Measurements from ENCODE around the gene MEI1. TPM values are rescaled to one million over a fixed set of nuclear protein-coding genes. Genes with fewer than 3 reads are reported as not detected.
A peak's percentile ranks its signal among the peaks of the same experiment; 100 is the strongest.

MEI1 gene
- total RNA-seq, 1 experiment from 2014 or later: 0.24 TPM

DNA sequence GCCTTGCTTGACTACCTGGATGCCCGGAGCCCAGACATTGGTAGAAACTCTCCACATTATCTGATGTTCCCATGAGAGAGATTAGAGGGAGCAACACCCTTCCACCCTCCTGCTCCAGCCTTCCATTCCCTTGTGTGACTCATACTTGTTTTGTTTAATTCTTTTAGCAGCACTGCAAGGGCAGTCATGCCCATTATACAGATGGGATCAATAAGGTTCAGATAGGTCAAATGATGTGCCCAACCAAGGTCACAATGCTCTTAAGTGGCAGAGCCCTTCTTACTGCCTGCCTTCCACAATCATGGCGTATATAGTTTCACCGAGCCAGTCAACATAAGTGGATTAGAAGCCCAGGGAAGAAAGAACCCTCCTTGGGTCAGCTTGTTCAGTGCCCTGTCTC lies 94.6 kb downstream of the MEI1 start:
- CTCF ChIA-PET: no interaction called here
- TF ChIP-seq EZH2 (IDR thresholded peaks at IDR 0.05; ENCODE audit: borderline replicate concordance, low read depth, low read length, poor library complexity, severe bottlenecking): no peak
- TF ChIP-seq, protein P1, sequence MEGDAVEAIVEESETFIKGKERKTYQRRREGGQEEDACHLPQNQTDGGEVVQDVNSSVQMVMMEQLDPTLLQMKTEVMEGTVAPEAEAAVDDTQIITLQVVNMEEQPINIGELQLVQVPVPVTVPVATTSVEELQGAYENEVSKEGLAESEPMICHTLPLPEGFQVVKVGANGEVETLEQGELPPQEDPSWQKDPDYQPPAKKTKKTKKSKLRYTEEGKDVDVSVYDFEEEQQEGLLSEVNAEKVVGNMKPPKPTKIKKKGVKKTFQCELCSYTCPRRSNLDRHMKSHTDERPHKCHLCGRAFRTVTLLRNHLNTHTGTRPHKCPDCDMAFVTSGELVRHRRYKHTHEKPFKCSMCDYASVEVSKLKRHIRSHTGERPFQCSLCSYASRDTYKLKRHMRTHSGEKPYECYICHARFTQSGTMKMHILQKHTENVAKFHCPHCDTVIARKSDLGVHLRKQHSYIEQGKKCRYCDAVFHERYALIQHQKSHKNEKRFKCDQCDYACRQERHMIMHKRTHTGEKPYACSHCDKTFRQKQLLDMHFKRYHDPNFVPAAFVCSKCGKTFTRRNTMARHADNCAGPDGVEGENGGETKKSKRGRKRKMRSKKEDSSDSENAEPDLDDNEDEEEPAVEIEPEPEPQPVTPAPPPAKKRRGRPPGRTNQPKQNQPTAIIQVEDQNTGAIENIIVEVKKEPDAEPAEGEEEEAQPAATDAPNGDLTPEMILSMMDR (conservative IDR thresholded peaks at IDR 0.05; ENCODE audit: low read depth, low read length): no peak
- H3K9me3 ChIP-seq (ENCODE audit: low read depth, low read length, poor library complexity, severe bottlenecking): no peaks in the 10 kb centered on the region
- H3K4me3 ChIP-seq (ENCODE audit: low read depth, low read length, poor library complexity, severe bottlenecking): no peak overlapping the region
- H3K36me3 ChIP-seq (ENCODE audit: insufficient read depth, low read length, poor library complexity, severe bottlenecking): no peaks in the 10 kb centered on the region
- H3K4me1 ChIP-seq (ENCODE audit: insufficient read depth, low read length, poor library complexity, severe bottlenecking): no peaks in the 10 kb centered on the region
- intact Hi-C loops (cut with micrococcal nuclease; ENCODE audit: unreplicated experiment): no loop called here
- no peaks in the 10 kb centered on the region for H3K27me3 ChIP-seq (replicated peaks; ENCODE audit: insufficient read depth, low read depth, low read length, poor library complexity)
- DNase-seq (ENCODE audit: low spot score): no peak
- POLR2A ChIA-PET (ENCODE audit: low non-redundant PET): no interaction called here
- no TSS peak for BruUV-seq (replicated peaks)
- H3K27ac ChIP-seq (ENCODE audit: low read depth, low read length, poor library complexity, severe bottlenecking): no peak overlapping the region

DNA sequence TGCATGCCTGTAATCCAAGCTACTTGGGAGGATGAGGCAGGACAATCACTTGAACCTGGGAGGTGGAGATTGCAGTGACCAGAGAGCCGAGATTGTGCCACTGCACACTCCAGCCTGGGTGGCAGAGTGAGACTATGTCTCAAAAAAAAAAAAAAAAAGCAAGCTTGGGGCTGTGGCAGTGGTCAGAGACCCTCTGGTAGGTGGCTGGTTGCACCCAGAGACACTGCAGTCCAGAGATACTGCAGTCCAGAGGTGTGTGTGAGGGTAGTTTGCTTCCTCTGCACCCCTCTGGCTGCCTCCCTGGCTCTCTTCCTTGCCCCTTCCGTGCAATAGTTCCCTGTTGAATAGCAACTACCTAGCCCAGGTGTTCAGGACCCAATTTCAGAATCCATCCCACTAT lies 99.4 kb downstream of the MEI1 start:
- Histone ChIP-seq H3K4me3 (ENCODE audit: low read depth, low read length, poor library complexity, severe bottlenecking) (no peak overlapping the region), H3K9me3 (ENCODE audit: low read depth, low read length, poor library complexity, severe bottlenecking) (no peaks in the 10 kb centered on the region), H3K4me1 (ENCODE audit: insufficient read depth, low read length, poor library complexity, severe bottlenecking) (peaks cover 17% of the 10 kb centered on the region), H3K27ac (ENCODE audit: low read depth, low read length, poor library complexity, severe bottlenecking) (no peak overlapping the region), H3K27me3 (replicated peaks; ENCODE audit: insufficient read depth, low read depth, low read length, poor library complexity) (no peaks in the 10 kb centered on the region), H3K36me3 (ENCODE audit: insufficient read depth, low read length, poor library complexity, severe bottlenecking) (no peaks in the 10 kb centered on the region)
- BruUV-seq (replicated peaks): no TSS peak
- TF ChIP-seq EZH2 (IDR thresholded peaks at IDR 0.05; ENCODE audit: borderline replicate concordance, low read depth, low read length, poor library complexity, severe bottlenecking): no peak
- TF ChIP-seq, protein P1 (conservative IDR thresholded peaks at IDR 0.05; ENCODE audit: low read depth, low read length): no peak
- no peak for DNase-seq (ENCODE audit: low spot score)
- ChIA-PET CTCF (no interaction called here), POLR2A (ENCODE audit: low non-redundant PET) (interaction anchor here (0.6 kb wide), 1 partner anchor 686 kb away, joined by 11 read pairs; no protein-coding TSS in a partner anchor)
- intact Hi-C loops (cut with micrococcal nuclease; ENCODE audit: unreplicated experiment): no loop called here

DNA sequence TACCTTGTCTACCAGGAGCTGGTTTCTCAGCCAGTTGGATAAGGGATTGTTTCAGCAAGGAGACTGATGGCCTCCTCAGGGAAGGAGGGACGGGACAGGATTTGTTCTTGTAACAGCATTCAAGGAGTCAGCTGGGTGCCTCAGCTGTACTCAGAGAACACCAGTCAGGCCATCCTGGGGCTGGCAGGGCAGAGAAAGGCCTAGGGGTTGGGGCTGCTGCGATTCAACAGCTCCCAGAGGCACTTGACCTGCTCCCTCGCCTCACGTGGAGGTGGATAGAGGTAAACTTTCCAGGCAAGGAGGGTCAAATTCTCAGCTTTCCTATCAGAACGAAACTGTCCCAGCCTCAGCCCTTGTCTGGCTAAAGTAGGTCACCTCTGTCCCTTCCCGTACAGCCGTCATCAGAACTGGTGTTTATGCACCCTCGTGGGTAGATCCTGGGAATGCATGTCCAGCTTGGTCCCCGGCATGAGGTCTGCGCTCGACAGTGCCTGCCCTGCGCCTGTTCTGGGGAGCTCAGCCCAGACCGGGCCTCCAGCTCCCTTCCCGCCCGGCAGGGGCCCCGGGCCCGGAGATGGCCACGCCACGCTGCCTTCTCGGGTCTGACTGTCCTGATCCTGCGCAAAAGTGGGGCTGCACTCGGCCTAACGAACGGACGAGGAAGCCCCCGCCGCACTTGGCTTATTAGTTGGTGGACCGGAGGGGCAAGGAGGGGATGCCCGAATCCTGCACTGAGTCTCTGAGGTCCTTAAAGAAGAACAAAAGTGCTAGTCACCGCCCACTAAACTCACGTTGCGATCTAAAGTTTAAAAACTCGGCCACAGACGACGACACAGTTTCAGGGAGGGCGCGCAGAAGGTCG lies 100.4 kb downstream of the MEI1 start:
- peak overlapping the region; percentile 95 for H3K27ac ChIP-seq (ENCODE audit: low read depth, low read length, poor library complexity, severe bottlenecking)
- BruUV-seq (replicated peaks): TSS peak; percentile 85
- H3K27me3 ChIP-seq (replicated peaks; ENCODE audit: insufficient read depth, low read depth, low read length, poor library complexity): no peaks in the 10 kb centered on the region
- H3K4me3 ChIP-seq (ENCODE audit: low read depth, low read length, poor library complexity, severe bottlenecking): peak overlapping the region; percentile 96
- no peaks in the 10 kb centered on the region for H3K9me3 ChIP-seq (ENCODE audit: low read depth, low read length, poor library complexity, severe bottlenecking)
- H3K4me1 ChIP-seq (ENCODE audit: insufficient read depth, low read length, poor library complexity, severe bottlenecking): peaks cover 17% of the 10 kb centered on the region
- H3K36me3 ChIP-seq (ENCODE audit: insufficient read depth, low read length, poor library complexity, severe bottlenecking): no peaks in the 10 kb centered on the region
- no peak for DNase-seq (ENCODE audit: low spot score)
- POLR2A ChIA-PET (ENCODE audit: low non-redundant PET): interaction anchor here (0.6 to 1.1 kb wide), 2 partner anchors 33 to 659 kb away, joined by 3 to 6 read pairs; partner anchors contain the start of gene SREBF2
- CTCF ChIA-PET: interaction anchor here (1.0 to 1.9 kb wide), 2 partner anchors 53 to 103 kb away, joined by 4 to 8 read pairs; no protein-coding TSS in a partner anchor
- TF ChIP-seq EZH2 (IDR thresholded peaks at IDR 0.05; ENCODE audit: borderline replicate concordance, low read depth, low read length, poor library complexity, severe bottlenecking): no peak
- TF ChIP-seq, protein P1 (conservative IDR thresholded peaks at IDR 0.05; ENCODE audit: low read depth, low read length): no peak
- intact Hi-C loops (cut with micrococcal nuclease; ENCODE audit: unreplicated experiment): no loop called here

Measured in A673 (cell line).